HFFc6 (cell line): ENCODE data around the gene SHB. TPM values are rescaled to one million over a fixed set of nuclear protein-coding genes. Genes with fewer than 3 reads are reported as not detected.

ENCODE experiments used
- DNase-seq: peaks from one replicate; pipeline ENCODE4 v3.0.0-alpha.2; 2018
- H3K27ac Mint-ChIP-seq: 2 replicates; pipeline ENCODE4 v1.8.0; 2020; ENCODE audit warnings: mild to moderate bottlenecking, mixed read lengths
- H3K27me3 Mint-ChIP-seq: 2 replicates; pipeline ENCODE4 v1.8.0; 2021; ENCODE audit warnings: mild to moderate bottlenecking, moderate library complexity, mixed read lengths; ENCODE audit not compliant: insufficient read depth
- H3K36me3 Mint-ChIP-seq: 2 replicates; pipeline ENCODE4 v1.8.0; 2021; ENCODE audit warnings: low read depth, mixed read lengths
- H3K4me1 Mint-ChIP-seq: 2 replicates; pipeline ENCODE4 v1.8.0; 2020; ENCODE audit warnings: low read depth, mixed read lengths
- H3K4me3 Mint-ChIP-seq: 2 replicates; pipeline ENCODE4 v1.8.0; 2020; ENCODE audit warnings: mild to moderate bottlenecking, moderate library complexity, mixed read lengths
- H3K9me3 Mint-ChIP-seq: 2 replicates; pipeline ENCODE4 v1.8.0; 2020; ENCODE audit warnings: mild to moderate bottlenecking, mixed read lengths
- CTCF ChIP-seq: fragments of 200-600 bp; sonication (generic); IDR thresholded peaks from 2 replicates; pipeline ENCODE4 v1.5.0; 2021; ENCODE audit warnings: antibody characterized with exemption, mild to moderate bottlenecking
- total RNA-seq, 6 experiments: library from RNA; stranded (reverse); fragmentation: NEBNext Ultra II Directional; extraction: Animal tissue kit (Norgen Biotek cat#: 25700); gene quantifications; 2 replicates in 1 of 6; 3 replicates in 5 of 6; pipeline ENCODE4 v1.2.3, GENCODE V29; 2021

Gene SHB
- total RNA-seq, 6 experiments from 2014 or later, result 26.8 to 29.8 (median 28.6) TPM

GRCh38 chr9:37988041-37988440 lies 81.0 kb downstream of the SHB start:
- no peak for DNase-seq

DNA sequence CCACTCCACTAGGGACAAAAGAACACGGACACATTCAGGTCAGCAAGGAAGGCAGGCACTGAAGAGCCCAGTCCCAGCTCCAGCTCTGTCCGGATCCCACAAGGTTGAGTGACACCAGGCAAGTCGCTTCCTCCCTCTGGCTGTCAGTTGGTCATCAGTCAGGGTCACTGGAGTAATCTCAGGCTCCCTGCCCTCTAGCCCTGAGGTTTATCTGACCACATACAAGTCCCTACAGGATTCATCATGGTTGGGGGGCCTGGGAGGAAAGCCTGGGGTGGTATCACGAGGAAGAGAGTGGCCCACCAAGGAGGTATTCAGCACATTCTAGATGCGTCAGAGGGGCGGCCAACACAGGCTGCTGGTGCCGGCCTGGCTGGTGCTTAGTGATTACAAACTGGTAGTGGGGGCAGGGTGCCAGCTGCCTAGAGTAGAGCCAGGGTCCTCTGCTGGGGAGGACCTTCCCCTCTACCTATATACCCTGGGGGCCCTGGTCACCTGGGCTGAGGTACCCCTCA lies 81.5 kb downstream of the SHB start:
- H3K4me1 Mint-ChIP-seq, result peaks cover 38% of the 10 kb centered on the region
- no peak overlapping the region for H3K4me3 Mint-ChIP-seq
- peaks cover 17% of the 10 kb centered on the region; the same call in 1 of the 2 replicates for H3K36me3 Mint-ChIP-seq
- H3K27ac Mint-ChIP-seq, result no peak overlapping the region
- peaks cover 2% of the 10 kb centered on the region for H3K27me3 Mint-ChIP-seq
- DNase-seq, result no peak
- no peak for TF ChIP-seq CTCF
- no peaks in the 10 kb centered on the region for H3K9me3 Mint-ChIP-seq

More at GRCh38 chr9:37988041-37988440, 81.0 kb downstream of the SHB start:
- Mint-ChIP-seq H3K27me3 (peaks cover 2% of the 10 kb centered on the region), H3K4me1 (peaks cover 41% of the 10 kb centered on the region), H3K9me3 (no peaks in the 10 kb centered on the region), H3K4me3 (no peak overlapping the region), H3K36me3 (peaks cover 22% of the 10 kb centered on the region), H3K27ac (no peak overlapping the region)
- TF ChIP-seq CTCF, result no peak

DNA sequence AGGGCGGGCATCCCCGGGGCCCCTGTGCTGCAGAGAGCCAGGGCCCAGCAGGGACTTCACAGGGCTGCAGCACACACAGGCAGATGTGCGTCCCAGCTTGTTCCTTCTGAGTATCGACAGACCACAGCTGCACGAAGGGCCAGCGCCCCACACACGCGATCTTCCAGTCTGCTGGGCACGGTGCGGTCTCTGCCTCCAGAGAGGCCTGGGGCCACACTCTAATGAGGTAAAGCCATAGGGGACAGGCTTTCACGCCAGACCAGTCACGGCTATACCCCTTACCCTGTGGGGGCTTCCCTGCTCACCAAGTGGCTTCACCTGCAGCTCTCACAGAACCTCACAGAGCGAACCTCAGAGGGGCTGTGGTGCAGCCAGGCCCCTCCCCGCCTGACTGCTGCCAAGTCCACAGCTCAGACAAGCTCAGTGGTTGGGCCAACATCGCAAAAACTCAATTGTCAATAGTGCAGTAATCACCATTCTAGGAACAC lies 82.2 kb downstream of the SHB start:
- Mint-ChIP-seq H3K27ac (no peak overlapping the region), H3K9me3 (no peaks in the 10 kb centered on the region), H3K36me3 (peaks cover 19% of the 10 kb centered on the region; the same call in 1 of the 2 replicates), H3K4me3 (no peak overlapping the region), H3K4me1 (peaks cover 38% of the 10 kb centered on the region), H3K27me3 (peaks cover 2% of the 10 kb centered on the region; the same call in 1 of the 2 replicates)
- no peak for TF ChIP-seq CTCF
- no peak for DNase-seq

DNA sequence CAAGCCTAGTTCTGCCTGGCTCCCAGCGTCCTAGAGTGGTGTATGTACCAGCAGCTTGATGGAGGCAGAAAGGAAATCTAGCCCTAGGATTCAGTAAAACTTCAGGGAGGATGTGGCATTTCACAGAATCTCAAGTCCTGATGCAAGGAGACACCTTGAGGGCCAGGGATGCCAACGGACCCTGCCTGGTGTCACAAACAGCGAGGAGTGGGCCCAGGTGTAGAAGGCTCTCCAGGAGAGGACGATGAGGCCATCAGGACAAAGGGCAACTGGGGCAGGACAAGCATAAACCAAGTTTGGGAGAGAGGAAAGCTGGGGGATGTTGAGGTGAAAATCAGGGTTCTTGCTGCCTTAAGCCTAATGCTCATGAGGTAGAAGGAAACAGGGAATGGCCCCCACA lies 83.0 kb downstream of the SHB start:
- DNase-seq, result no peak
- H3K27ac Mint-ChIP-seq, result no peak overlapping the region; the same call in 1 of the 2 replicates
- H3K9me3 Mint-ChIP-seq, result no peaks in the 10 kb centered on the region
- H3K27me3 Mint-ChIP-seq, result peaks cover 2% of the 10 kb centered on the region; the same call in 1 of the 2 replicates
- peaks cover 46% of the 10 kb centered on the region for H3K4me1 Mint-ChIP-seq
- H3K4me3 Mint-ChIP-seq, result no peak overlapping the region
- no peak for TF ChIP-seq CTCF
- peaks cover 27% of the 10 kb centered on the region; the same call in 1 of the 2 replicates for H3K36me3 Mint-ChIP-seq

DNA sequence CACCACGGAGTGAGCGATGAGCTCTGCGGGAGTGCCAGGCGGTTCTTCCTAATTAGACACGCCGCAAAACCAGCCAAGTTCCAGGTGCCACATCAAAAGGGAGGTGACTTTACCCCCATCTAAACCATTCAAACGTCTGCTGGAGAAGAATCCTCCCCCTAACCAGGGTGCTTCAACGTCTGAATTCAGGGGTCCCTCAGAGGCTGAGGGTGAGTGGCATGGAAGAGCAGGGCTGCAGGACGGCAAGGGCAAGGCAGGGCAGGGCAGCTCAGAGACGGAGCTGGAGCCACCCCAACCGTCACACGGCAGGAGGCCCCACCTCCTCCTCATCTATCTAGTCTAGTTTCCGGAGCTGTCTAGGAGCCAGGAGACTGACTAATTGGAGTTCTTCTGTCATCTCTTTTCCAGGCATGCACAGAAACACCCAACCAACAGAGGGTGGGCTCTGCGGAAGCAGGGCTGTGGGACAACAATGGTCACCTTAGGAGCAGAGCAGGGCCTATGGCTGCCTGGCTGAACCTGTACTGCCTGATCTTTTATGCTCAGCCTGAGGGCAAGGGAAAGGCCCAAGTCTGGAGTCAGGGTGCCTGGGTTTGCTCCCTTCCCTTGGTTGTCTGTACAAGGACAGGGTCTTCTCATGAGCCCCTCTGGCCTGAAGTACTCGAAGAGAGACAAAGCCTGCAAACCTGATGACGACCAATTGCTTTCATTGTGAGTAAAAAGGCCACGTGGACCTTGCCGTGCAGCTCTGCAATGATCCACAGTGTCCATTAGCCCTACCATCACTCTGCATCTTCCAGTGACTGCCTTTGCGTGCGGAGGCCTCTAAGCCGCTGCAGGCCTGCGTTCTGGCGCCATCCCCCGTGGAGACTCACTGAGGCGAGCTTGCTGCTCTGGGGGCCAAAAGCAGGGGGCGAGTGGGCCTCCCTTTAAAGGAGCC lies 84.1 kb downstream of the SHB start:
- Mint-ChIP-seq H3K27me3 (peaks cover 2% of the 10 kb centered on the region; the same call in 1 of the 2 replicates), H3K27ac (peak overlapping the region; percentile 68), H3K4me3 (peak overlapping the region; percentile 55), H3K9me3 (no peaks in the 10 kb centered on the region), H3K4me1 (peaks cover 54% of the 10 kb centered on the region), H3K36me3 (peaks cover 31% of the 10 kb centered on the region; the same call in 1 of the 2 replicates)
- no peak for TF ChIP-seq CTCF
- DNase-seq, result peak; percentile 49
